H1 (cell line): Measurements from ENCODE around the gene FMR1. TPM values are rescaled to one million over a fixed set of nuclear protein-coding genes. Genes with fewer than 3 reads are reported as not detected.

ENCODE experiments used
- EP300 ChIP-seq, 2 experiments: IDR thresholded peaks; 1 replicate in 1 of 2; 2 replicates in 1 of 2; pipeline ENCODE4 v1.6.1; 2011 to 2012; ENCODE audit warnings: low read depth in 2 of 2, low read length in 2 of 2, mild to moderate bottlenecking in 2 of 2, borderline replicate concordance in 1 of 2, inconsistent platforms in 1 of 2, moderate library complexity in 1 of 2
- SRF ChIP-seq: IDR thresholded peaks from 2 replicates; pipeline ENCODE4 v1.6.1; 2011; ENCODE audit warnings: mild to moderate bottlenecking, low read depth, low read length, moderate library complexity
- polyA plus RNA-seq, 7 experiments: library from polyadenylated mRNA; depleted of rRNA in 3 of 7; stranded (reverse) in 5 of 7; unstranded in 2 of 7; fragments of >200 nt in 5 of 7; fragments of 200-250 nt in 2 of 7; gene quantifications; 1 replicate in 5 of 7; 2 replicates in 1 of 7; 4 replicates in 1 of 7; pipeline versions ENCODE4 v1.2.1 to v1.2.3, GENCODE V29; 2011 to 2013; ENCODE audit warnings: missing spikeins in 2 of 7, mixed read lengths in 2 of 7
- total RNA-seq: library from RNA; stranded (reverse); fragmentation: NEBNext Ultra II Directional; extraction: Animal tissue kit (Norgen Biotek cat#: 25700); gene quantifications from 2 replicates; pipeline ENCODE4 v1.2.1, GENCODE V29; 2021

The FMR1 gene
- total and polyA plus RNA-seq, 2 of the 8 experiments (the other 6 are each of a cell fraction or from before 2014, with no cell fraction given): 15.2 to 49.4 TPM

DNA sequence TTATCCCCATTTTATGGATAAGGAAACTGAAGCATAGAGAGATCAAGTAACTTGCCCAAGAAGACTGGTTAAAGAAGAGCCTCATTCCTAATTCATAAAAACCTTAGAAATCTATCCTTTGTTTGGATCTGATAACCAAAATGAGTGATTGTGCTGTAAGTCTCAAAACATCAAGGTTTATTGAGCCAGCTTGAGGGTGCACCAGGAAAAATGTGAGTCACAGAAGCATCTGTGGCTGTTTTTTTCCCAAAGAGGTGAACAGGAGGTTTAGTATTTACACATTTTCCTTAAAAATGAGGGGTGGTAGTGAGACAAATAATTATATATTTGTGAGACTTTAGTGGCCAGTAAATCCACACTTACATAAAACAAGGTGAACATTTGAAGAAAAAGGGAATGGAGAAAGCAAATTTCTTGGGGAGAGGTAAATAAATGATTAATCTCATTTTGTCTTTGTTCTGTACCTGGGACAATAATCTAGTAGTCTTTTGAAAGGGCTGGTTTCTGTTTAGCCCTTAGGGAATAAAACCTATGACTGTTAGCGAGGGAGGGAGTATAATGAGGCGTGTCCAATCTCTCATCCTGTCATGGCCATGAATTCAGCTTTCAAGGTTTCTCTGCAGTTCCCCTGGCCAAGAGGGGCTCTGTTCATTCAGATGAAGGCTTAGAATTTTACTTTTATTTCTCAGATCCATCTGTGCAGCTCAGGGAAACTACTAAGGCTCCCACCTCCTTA, 12.2 kb upstream of the FMR1 start (continued):
- TF ChIP-seq EP300 (IDR thresholded peaks at IDR 0.05; ENCODE audit: borderline replicate concordance in 1 of 2, low read depth in 2 of 2, low read length in 2 of 2): no peak
- TF ChIP-seq SRF: no peak
